GM13977 (cell line): Measurements from ENCODE around the gene CPNE5.
"Not testable (repeated sequence)": the region's sequence is repeated elsewhere in the genome, so short reads cannot be mapped to it uniquely, and the experiment has no call there.

Experiments
- DNase-seq: peaks from one replicate; pipeline ENCODE4 v3.0.0; 2012; ENCODE audit warnings: low spot score
- CTCF ChIP-seq: IDR thresholded peaks from 2 replicates; pipeline ENCODE4 v1.5.1; 2012; ENCODE audit warnings: mild to moderate bottlenecking, control low read depth; ENCODE audit not compliant: insufficient read depth; ENCODE audit errors: extremely low read depth, missing control alignments
- in situ Hi-C: fragments of 300-500 bp; cut with MboI; formaldehyde crosslinking; loops from one replicate; pipeline ENCODE4 v1.12.0; 2022; ENCODE audit warnings: low sequenced_read_pairs, low pct_unique_long_range_greater_than_20kb, mixed read lengths, inconsistent platforms; ENCODE audit not compliant: unreplicated experiment

Gene CPNE5

GRCh38 chr6:36714511-36714910 is 124.7 kb downstream of the CPNE5 start:
- DNase-seq, result no peak
- TF ChIP-seq CTCF, result no peak
- in situ Hi-C loops, result no loop called here

- no peak for DNase-seq
- TF ChIP-seq CTCF, result no peak
- in situ Hi-C loops, result no loop called here
Measured at GRCh38 chr6:36713846-36714245, 125.4 kb downstream of the CPNE5 start.

GRCh38 chr6:36712816-36713215 is 126.4 kb downstream of the CPNE5 start:
- in situ Hi-C loops, result no loop called here
- TF ChIP-seq CTCF, result no peak
- no peak for DNase-seq

- in situ Hi-C loops, result no loop called here
- TF ChIP-seq CTCF, result no peak
- no peak for DNase-seq
Measured at GRCh38 chr6:36706339-36706738, 132.9 kb downstream of the CPNE5 start.

- in situ Hi-C loops, DNase-seq: not testable (repeated sequence)
Measured at GRCh38 chr6:36704961-36705577, 134.2 kb downstream of the CPNE5 start.

GRCh38 chr6:36703982-36704381 is 135.3 kb downstream of the CPNE5 start:
- no peak for TF ChIP-seq CTCF
- in situ Hi-C loops, result no loop called here
- DNase-seq, result no peak

GRCh38 chr6:36703081-36703606 is 136.1 kb downstream of the CPNE5 start:
- in situ Hi-C loops, result no loop called here
- no peak for TF ChIP-seq CTCF
- no peak for DNase-seq
